ENCODE results near the gene SMDT1.
"Not testable (repeated sequence)": the region's sequence is repeated elsewhere in the genome, so short reads cannot be mapped to it uniquely, and the experiment has no call there.

The SMDT1 gene

DNA sequence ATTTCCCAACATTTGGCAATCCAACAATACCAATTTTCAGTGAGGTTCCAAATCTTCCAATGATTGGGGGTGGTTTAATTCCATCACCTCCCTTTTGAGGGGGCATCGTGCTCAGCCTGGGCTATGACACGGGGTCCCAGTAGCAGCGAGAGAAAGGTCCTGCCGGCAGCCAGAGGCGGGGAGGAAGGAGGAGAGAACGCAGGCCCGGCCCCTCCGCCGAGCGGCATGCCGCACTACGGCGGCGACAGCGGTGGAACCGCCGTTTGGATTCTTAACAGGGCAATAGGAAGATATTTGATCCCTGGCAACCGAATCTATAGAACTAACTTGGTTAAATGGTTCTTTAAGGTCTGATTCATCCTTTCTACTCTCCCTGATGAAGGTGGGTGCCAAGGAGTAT, 29.3 kb downstream of the SMDT1 start:
- DNase-seq (ENCODE audit: low read depth in 2 of 3, low spot score in 2 of 3), result no peak

DNA sequence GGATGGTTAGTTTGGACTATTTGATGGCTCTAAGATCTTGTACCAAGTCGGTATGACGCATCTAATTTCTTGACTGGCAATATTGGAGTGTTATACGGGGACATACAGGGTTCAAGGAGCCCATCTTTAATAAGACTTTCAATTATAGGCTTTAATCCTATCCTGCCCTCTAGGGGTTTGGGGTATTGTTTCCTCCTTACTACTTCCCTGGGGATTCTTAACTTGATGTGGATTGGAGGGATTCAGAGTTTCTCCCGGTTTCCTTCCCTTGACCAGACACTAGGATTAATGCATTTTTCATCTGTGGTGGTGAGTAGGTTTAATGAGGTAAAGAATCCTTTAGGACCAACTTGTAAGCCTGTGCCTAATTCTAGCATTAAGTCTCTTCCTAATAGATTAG, 32.3 kb downstream of the SMDT1 start:
- no peak for DNase-seq (ENCODE audit: low read depth in 2 of 3, low spot score in 2 of 3)

- DNase-seq (ENCODE audit: low read depth in 2 of 3, low spot score in 2 of 3), result not testable (repeated sequence)
Measured at GRCh38 chr22:42112793-42113192, 33.3 kb downstream of the SMDT1 start.

GRCh38 chr22:42114721-42115120, 35.2 kb downstream of the SMDT1 start:
- DNase-seq (ENCODE audit: low read depth in 2 of 3, low spot score in 2 of 3), result no peak

- not testable (repeated sequence) for DNase-seq (ENCODE audit: low read depth in 2 of 3, low spot score in 2 of 3)
Measured at GRCh38 chr22:42115420-42115830, 35.9 kb downstream of the SMDT1 start.

DNA sequence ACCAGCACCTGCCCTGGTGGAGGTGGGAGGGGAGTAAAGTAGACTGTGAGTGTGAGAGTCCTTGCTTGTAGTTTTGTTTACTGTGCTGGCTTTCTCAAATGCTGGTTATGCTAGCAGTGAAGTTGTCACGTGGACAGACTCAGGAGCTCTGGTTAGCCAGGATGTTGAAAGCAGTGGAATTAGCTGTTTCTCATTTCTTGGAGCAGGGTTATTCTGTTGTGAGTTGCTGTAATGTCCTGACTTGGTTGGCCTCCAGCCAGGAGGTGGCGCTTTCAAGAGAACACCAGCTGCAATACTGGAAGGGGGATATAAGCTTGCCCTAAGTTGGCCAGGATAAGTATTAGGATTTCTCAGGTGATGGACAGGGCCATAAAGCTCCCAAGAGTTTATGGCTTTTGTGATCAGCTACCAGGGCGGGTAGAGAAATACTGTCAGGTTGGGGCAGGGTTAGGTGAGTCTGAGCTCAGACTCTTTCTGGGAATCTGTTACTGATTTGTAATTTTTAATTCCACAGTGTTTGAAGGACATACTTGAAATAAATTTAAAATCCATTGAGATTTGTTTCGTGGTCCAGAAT, 37.4 kb downstream of the SMDT1 start:
- no peak for DNase-seq (ENCODE audit: low read depth in 2 of 3, low spot score in 2 of 3)

- not testable (repeated sequence) for DNase-seq (ENCODE audit: low read depth in 2 of 3, low spot score in 2 of 3)
Measured at GRCh38 chr22:42120231-42121021, 40.9 kb downstream of the SMDT1 start.

GRCh38 chr22:42123529-42123928, 44.0 kb downstream of the SMDT1 start:
- DNase-seq (ENCODE audit: low read depth in 2 of 3, low spot score in 2 of 3), result not testable (repeated sequence)

GRCh38 chr22:42127606-42128005, 48.1 kb downstream of the SMDT1 start:
- DNase-seq (ENCODE audit: low read depth in 2 of 3, low spot score in 2 of 3), result no peak

- DNase-seq (ENCODE audit: low read depth in 2 of 3, low spot score in 2 of 3), result not testable (repeated sequence)
Measured at GRCh38 chr22:42128007-42128406, 48.5 kb downstream of the SMDT1 start.

DNA sequence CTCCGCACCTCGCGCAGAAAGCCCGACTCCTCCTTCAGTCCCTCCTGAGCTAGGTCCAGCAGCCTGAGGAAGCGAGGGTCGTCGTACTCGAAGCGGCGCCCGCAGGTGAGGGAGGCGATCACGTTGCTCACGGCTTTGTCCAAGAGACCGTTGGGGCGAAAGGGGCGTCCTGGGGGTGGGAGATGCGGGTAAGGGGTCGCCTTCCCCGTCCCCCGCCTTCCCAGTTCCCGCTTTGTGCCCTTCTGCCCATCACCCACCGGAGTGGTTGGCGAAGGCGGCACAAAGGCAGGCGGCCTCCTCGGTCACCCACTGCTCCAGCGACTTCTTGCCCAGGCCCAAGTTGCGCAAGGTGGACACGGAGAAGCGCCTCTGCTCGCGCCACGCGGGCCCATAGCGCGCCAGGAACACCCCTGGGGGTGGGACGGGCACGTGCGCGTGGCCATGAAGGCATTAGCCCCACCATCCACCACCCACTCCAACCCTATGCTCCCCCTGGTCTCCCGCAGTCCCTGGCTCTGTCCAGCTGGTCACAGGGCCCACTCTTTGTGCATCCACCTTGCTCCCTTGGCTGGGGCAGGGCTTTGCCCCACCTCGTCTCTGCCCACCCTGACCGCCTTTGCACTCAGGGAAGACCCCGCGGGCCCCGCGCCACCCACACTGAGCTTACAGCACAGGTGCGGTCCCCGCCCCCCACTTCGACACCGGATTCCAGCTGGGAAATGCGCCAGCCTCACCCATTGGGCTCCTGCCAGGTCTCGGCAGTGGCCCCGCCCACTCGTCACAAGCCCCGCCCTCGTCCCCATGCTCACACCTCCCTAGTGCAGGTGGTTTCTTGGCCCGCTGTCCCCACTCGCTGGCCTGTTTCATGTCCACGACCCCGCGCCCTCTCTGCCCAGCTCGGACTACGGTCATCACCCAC, 49.5 kb downstream of the SMDT1 start:
- not testable (repeated sequence) for DNase-seq (ENCODE audit: low read depth in 2 of 3, low spot score in 2 of 3)

- not testable (repeated sequence) for DNase-seq (ENCODE audit: low read depth in 2 of 3, low spot score in 2 of 3)
Measured at GRCh38 chr22:42130182-42130581, 50.7 kb downstream of the SMDT1 start.

DNA sequence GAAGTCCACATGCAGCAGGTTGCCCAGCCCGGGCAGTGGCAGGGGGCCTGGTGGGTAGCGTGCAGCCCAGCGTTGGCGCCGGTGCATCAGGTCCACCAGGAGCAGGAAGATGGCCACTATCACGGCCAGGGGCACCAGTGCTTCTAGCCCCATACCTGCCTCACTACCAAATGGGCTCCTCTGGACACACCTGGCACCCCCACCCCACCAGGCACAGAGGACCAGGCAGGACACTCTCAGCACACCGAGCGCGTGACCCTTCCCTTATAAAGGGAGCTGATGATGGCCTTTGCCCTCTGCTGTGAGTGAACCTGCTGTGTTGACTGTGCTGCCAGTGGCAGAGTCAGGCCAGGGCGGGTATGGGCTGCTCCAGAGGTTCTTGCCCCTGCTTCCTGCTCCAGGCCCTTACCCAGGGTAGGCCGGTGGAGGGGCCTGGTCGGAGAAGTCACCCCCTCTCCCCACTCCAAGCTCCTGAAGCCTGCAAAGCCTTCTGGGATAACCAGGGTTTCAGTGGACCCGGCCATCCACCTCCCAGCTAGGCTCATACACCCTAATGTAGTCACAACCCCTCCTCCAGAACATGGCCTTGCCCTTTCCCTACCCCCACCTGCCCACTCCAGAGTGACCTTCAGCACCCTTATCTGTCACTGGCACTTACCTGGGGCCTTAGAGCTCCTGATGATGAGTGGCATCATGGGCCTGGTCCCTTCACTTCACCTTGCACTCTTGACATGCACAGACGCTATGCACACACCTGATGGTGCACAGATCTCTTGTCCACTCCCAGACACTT, 51.3 kb downstream of the SMDT1 start, which contains the start of gene CYP2D6:
CYP2D6 (minus strand) TSS at position 172 of the 793 bp plus-strand sequence; CDS start at position 153, 19 bp downstream.
- not testable (repeated sequence) for DNase-seq (ENCODE audit: low read depth in 2 of 3, low spot score in 2 of 3)

DNA sequence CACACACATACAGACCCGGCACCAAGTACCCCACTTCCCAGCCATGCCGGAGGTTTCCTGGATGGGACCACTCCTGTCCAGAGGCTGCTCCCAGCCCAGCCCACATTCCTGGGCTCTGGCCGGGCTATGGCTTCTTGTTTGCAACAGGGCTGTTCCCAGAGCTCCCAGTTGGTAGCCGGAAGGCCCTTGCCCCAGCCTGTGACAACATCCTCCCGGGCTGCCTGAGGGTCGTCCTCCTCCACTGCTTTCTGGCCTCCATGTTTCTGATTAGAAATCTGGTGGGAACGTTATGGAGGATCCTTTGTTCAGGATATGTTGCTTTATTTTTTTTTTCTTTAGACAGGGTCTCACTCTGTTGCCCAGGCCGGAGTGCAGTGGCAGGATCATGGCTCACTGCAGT, 52.1 kb downstream of the SMDT1 start:
- DNase-seq (ENCODE audit: low read depth in 2 of 3, low spot score in 2 of 3), result no peak

GRCh38 chr22:42132457-42132856, 53.0 kb downstream of the SMDT1 start:
- no peak for DNase-seq (ENCODE audit: low read depth in 2 of 3, low spot score in 2 of 3)
